Sigmoid colon (tissue), 4 donors: Measurements from ENCODE around the gene TACR1.

ENCODE experiments used
- CTCF ChIP-seq, 4 experiments: fragments of 450-650 bp in 3 of 4; fragments of 200-600 bp in 1 of 4; IDR thresholded peaks; one replicate each; pipeline ENCODE4 v1.5.1; 2016 to 2019; ENCODE audit warnings: antibody characterized with exemption in 4 of 4, mild to moderate bottlenecking in 3 of 4, moderate library complexity in 2 of 4
- EP300 ChIP-seq, 4 donors: sonication (generic); formaldehyde crosslinking; IDR thresholded peaks; one replicate each; pipeline ENCODE4 v1.6.1; 2017; ENCODE audit warnings: antibody characterized with exemption in 4 of 4

- TF ChIP-seq EP300 (IDR thresholded peaks at IDR 0.05) (no peak), CTCF (IDR thresholded peaks at IDR 0.05) (no peak)
These were observed 60.1 kb downstream of the TACR1 start for GRCh38 chr2:75139171-75139570.
